Measurements from ENCODE around the gene PGAM2. TPM values are rescaled to one million over a fixed set of nuclear protein-coding genes. Genes with fewer than 3 reads are reported as not detected.

Gene PGAM2
- total RNA-seq, 1 donor from 2014 or later = 13.3 TPM

DNA sequence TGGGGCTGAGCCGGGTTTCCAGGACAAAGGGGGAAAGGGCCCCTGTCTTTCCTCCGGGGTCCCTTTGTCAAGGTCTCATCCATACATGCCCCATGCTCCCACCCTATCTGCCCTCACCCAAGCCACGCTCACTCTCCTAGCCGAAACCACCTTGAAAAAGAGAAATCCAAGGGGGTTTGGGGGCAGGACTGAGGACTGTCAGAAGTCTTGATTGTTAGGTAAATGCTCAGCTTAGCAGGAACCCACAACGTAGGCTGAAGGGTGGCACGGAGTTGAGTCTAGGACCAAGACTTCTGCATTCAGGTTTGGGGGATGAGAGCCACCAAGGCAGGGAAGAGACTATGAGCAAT, 719 bp upstream of the PGAM2 start:
- H3K36me3 Mint-ChIP-seq (ENCODE audit: unreplicated experiment) = no peaks in the 10 kb centered on the region
- H3K4me3 Mint-ChIP-seq (ENCODE audit: unreplicated experiment) = no peak overlapping the region
- H3K27ac Mint-ChIP-seq (ENCODE audit: unreplicated experiment) = peak overlapping the region; percentile 78
- peaks cover 24% of the 10 kb centered on the region for H3K9me3 Mint-ChIP-seq (ENCODE audit: unreplicated experiment)
- DNase-seq = no peak
- peaks cover 17% of the 10 kb centered on the region for H3K27me3 Mint-ChIP-seq (ENCODE audit: unreplicated experiment)
- no peak for TF ChIP-seq CTCF (IDR thresholded peaks at IDR 0.05; ENCODE audit: partially characterized antibody, unreplicated experiment)
- H3K4me1 Mint-ChIP-seq (ENCODE audit: low read depth, unreplicated experiment) = peaks cover 17% of the 10 kb centered on the region

- no peak for DNase-seq
- peaks cover 17% of the 10 kb centered on the region for H3K4me1 Mint-ChIP-seq (ENCODE audit: low read depth, unreplicated experiment)
- peaks cover 17% of the 10 kb centered on the region for H3K27me3 Mint-ChIP-seq (ENCODE audit: unreplicated experiment)
- H3K27ac Mint-ChIP-seq (ENCODE audit: unreplicated experiment) = peak overlapping the region; percentile 78
- H3K9me3 Mint-ChIP-seq (ENCODE audit: unreplicated experiment) = peaks cover 21% of the 10 kb centered on the region
- H3K4me3 Mint-ChIP-seq (ENCODE audit: unreplicated experiment) = peak overlapping the region; percentile 30
- H3K36me3 Mint-ChIP-seq (ENCODE audit: unreplicated experiment) = no peaks in the 10 kb centered on the region
- TF ChIP-seq CTCF (IDR thresholded peaks at IDR 0.05; ENCODE audit: partially characterized antibody, unreplicated experiment) = no peak
Observed at GRCh38 chr7:44064791-44065430, 456 bp downstream of the PGAM2 start.

DNA sequence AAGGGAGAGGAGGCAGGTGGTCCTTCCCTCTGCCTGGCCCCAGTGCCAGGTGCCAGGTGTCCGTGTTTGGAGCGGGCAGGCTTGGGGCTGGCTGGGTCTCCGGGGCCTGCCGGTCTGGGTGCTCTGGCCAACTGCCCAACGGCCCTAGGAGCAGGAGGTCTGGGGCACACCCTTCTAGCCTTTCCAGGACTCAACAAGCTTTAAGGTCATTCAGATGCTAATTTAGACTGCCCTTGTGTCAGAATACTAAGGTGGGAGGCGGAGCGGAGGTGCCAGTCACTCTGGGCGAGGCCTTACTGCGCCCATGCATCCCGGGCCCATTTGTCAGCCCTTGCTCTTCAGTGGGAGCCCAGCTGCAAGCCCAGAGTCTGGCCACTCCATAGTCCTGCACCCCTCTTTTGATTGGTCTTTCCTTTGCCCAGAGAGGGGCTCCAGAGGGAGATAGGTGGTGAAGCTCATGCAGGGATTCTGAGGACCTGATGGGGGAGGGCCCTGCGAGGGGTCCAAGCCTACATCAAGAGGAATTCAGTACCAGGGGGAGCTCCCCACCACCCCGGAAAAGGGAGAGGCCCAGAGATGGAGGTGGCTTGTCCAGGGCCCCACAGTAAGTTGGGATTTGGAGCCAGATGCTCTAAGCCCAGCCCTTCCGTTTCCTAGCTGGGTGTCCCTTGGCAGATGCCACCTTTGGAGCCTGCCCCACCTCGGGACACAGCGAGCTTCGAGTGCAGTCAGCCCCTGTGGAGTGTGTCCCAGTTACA, 1.3 kb downstream of the PGAM2 start:
- no peak for DNase-seq
- peaks cover 17% of the 10 kb centered on the region for H3K27me3 Mint-ChIP-seq (ENCODE audit: unreplicated experiment)
- peak overlapping the region; percentile 49 for H3K4me3 Mint-ChIP-seq (ENCODE audit: unreplicated experiment)
- H3K36me3 Mint-ChIP-seq (ENCODE audit: unreplicated experiment) = no peaks in the 10 kb centered on the region
- peak overlapping the region; percentile 59 for H3K27ac Mint-ChIP-seq (ENCODE audit: unreplicated experiment)
- H3K9me3 Mint-ChIP-seq (ENCODE audit: unreplicated experiment) = peaks cover 21% of the 10 kb centered on the region
- H3K4me1 Mint-ChIP-seq (ENCODE audit: low read depth, unreplicated experiment) = peaks cover 17% of the 10 kb centered on the region
- TF ChIP-seq CTCF (IDR thresholded peaks at IDR 0.05; ENCODE audit: partially characterized antibody, unreplicated experiment) = no peak

GRCh38 chr7:44063547-44063893, 1.8 kb downstream of the PGAM2 start:
- H3K27me3 Mint-ChIP-seq (ENCODE audit: unreplicated experiment) = peaks cover 17% of the 10 kb centered on the region
- H3K36me3 Mint-ChIP-seq (ENCODE audit: unreplicated experiment) = no peaks in the 10 kb centered on the region
- no peak for TF ChIP-seq CTCF (IDR thresholded peaks at IDR 0.05; ENCODE audit: partially characterized antibody, unreplicated experiment)
- H3K9me3 Mint-ChIP-seq (ENCODE audit: unreplicated experiment) = peaks cover 21% of the 10 kb centered on the region
- peak overlapping the region; percentile 59 for H3K4me3 Mint-ChIP-seq (ENCODE audit: unreplicated experiment)
- H3K27ac Mint-ChIP-seq (ENCODE audit: unreplicated experiment) = peak overlapping the region; percentile 79
- H3K4me1 Mint-ChIP-seq (ENCODE audit: low read depth, unreplicated experiment) = peaks cover 17% of the 10 kb centered on the region
- DNase-seq = no peak

- peaks cover 17% of the 10 kb centered on the region for H3K4me1 Mint-ChIP-seq (ENCODE audit: low read depth, unreplicated experiment)
- H3K9me3 Mint-ChIP-seq (ENCODE audit: unreplicated experiment) = peaks cover 15% of the 10 kb centered on the region
- H3K27me3 Mint-ChIP-seq (ENCODE audit: unreplicated experiment) = peaks cover 14% of the 10 kb centered on the region
- no peak for TF ChIP-seq CTCF (IDR thresholded peaks at IDR 0.05; ENCODE audit: partially characterized antibody, unreplicated experiment)
- H3K36me3 Mint-ChIP-seq (ENCODE audit: unreplicated experiment) = no peaks in the 10 kb centered on the region
- no peak for DNase-seq
- H3K4me3 Mint-ChIP-seq (ENCODE audit: unreplicated experiment) = peak overlapping the region; percentile 52
- H3K27ac Mint-ChIP-seq (ENCODE audit: unreplicated experiment) = no peak overlapping the region
Observed at GRCh38 chr7:44062903-44063295, 2.5 kb downstream of the PGAM2 start.

All from glutamatergic neuron (in vitro differentiated cells).